Thoracic aorta (tissue), 2 donors: Measurements from ENCODE around the gene TRPM5. TPM values are rescaled to one million over a fixed set of nuclear protein-coding genes. Genes with fewer than 3 reads are reported as not detected.

Source experiments
- ATAC-seq: fragments of 150-250 bp; one replicate; pipeline ENCODE4 v1.8.0; 2017; ENCODE audit warnings: low read depth; ENCODE audit not compliant: insufficient number of reproducible peaks, low FRiP score
- DNase-seq: peaks from one replicate; pipeline ENCODE4 v3.0.0-alpha.2; 2020; ENCODE audit warnings: low spot score
- H3K27ac ChIP-seq, 2 donors: fragments of 200-600 bp; sonication (generic); 1 replicate in 1 of 2; 2 replicates in 1 of 2; pipeline ENCODE4 v1.5.1; 2016; ENCODE audit warnings: mild to moderate bottlenecking in 2 of 2, moderate library complexity in 2 of 2
- H3K27me3 ChIP-seq: fragments of 200-600 bp; sonication (generic); replicated peaks from 2 replicates; pipeline ENCODE4 v1.6.0; 2016; ENCODE audit warnings: mild to moderate bottlenecking; ENCODE audit not compliant: insufficient read depth
- H3K36me3 ChIP-seq: fragments of 200-600 bp; sonication (generic); one replicate; pipeline ENCODE4 v1.5.1; 2016
- H3K4me1 ChIP-seq, 2 donors: fragments of 200-600 bp; sonication (generic); 1 replicate in 1 of 2; 2 replicates in 1 of 2; pipeline versions ENCODE4 v1.5.1 to v1.6.0; 2016; ENCODE audit warnings: low read depth in 2 of 2, mild to moderate bottlenecking in 1 of 2; ENCODE audit not compliant: control insufficient read depth in 1 of 2
- H3K4me3 ChIP-seq: fragments of 200-600 bp; sonication (generic); 2 replicates; pipeline ENCODE4 v1.5.1; 2016; ENCODE audit warnings: mild to moderate bottlenecking
- H3K9me3 ChIP-seq: fragments of 200-600 bp; sonication (generic); 2 replicates; pipeline ENCODE4 v1.5.1; 2016
- CTCF ChIP-seq: fragments of 200-600 bp; sonication (generic); IDR thresholded peaks from one replicate; pipeline ENCODE4 v1.5.1; 2019; ENCODE audit warnings: antibody characterized with exemption
- total RNA-seq, 2 donors: library from RNA; depleted of rRNA; stranded (reverse); fragments of >200 nt; gene quantifications; one replicate each; pipeline versions ENCODE4 v1.1.0 to v1.2.3, GENCODE V29; 2016

Gene TRPM5
- total RNA-seq, 2 donors from 2014 or later, result not detected

DNA sequence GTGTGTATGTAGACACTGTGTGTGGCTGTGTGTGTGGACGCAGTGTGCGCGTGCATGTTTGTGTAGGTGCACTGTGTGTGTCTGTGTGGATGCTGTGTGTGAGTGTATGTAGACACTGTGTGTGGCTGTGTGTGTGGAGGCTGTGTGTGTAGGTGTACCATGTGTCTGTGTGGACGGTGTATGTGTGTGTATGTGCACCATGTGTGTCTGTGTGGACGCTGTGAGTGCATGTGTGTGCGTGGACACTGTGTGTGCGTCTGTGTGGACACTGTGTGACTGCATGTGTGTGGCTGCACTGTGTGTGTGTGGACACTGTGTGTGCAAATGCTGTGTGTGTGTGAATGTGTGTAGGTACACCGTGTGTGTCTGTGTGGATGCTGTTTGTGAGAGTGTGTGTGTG, 10.3 kb downstream of the TRPM5 start:
- Histone ChIP-seq H3K27me3 (no peaks in the 10 kb centered on the region), H3K4me3 (no peak overlapping the region), H3K36me3 (no peaks in the 10 kb centered on the region), H3K9me3 (no peaks in the 10 kb centered on the region), H3K4me1 (no peaks in the 10 kb centered on the region), H3K27ac (no peak overlapping the region)
- TF ChIP-seq CTCF, result no peak
- ATAC-seq (no peak), DNase-seq (no peak)

- Histone ChIP-seq H3K4me3 (no peak overlapping the region), H3K9me3 (no peaks in the 10 kb centered on the region), H3K27me3 (no peaks in the 10 kb centered on the region), H3K36me3 (no peaks in the 10 kb centered on the region), H3K27ac (no peak overlapping the region), H3K4me1 (no peaks in the 10 kb centered on the region)
- DNase-seq (no peak), ATAC-seq (no peak)
- TF ChIP-seq CTCF, result no peak
Observed at GRCh38 chr11:2433106-2433925, 11.0 kb downstream of the TRPM5 start.

DNA sequence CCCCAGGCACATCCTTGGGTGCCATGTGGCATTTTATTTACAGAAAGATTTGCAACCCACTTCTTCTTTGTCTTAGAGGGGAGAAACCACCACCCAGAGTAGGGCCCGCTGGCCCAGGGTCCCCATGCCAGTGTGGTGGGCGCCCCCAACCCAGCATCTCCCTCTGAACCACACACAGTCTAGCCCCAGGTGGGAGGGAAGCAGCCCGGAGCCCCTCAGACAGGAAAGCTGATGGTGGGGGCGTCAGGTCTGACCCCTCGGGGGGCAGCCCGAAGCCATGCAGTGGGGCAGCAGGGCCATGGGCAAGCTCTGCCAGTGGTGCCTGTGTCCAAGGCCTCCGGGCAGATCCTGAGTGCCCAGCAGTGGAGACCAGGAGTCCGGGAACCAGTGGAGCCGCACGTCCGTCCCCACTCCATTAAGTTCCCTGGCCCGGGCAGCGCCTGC, 11.7 kb downstream of the TRPM5 start:
- H3K4me1 ChIP-seq, result no peaks in the 10 kb centered on the region
- TF ChIP-seq CTCF, result no peak
- no peaks in the 10 kb centered on the region for H3K36me3 ChIP-seq
- no peaks in the 10 kb centered on the region for H3K9me3 ChIP-seq
- ATAC-seq, result no peak
- DNase-seq, result no peak
- H3K27ac ChIP-seq, result no peak overlapping the region
- no peak overlapping the region for H3K4me3 ChIP-seq
- no peaks in the 10 kb centered on the region for H3K27me3 ChIP-seq

- TF ChIP-seq CTCF, result no peak
- Histone ChIP-seq H3K4me1 (no peaks in the 10 kb centered on the region), H3K9me3 (no peaks in the 10 kb centered on the region), H3K36me3 (no peaks in the 10 kb centered on the region), H3K27me3 (no peaks in the 10 kb centered on the region), H3K27ac (no peak overlapping the region), H3K4me3 (no peak overlapping the region)
- DNase-seq (no peak), ATAC-seq (no peak)
Observed at GRCh38 chr11:2432171-2432621, 12.1 kb downstream of the TRPM5 start.

GRCh38 chr11:2431395-2431794, 12.9 kb downstream of the TRPM5 start:
- DNase-seq, result no peak

More at GRCh38 chr11:2431395-2431794, 12.9 kb downstream of the TRPM5 start:
- Histone ChIP-seq H3K4me1 (no peaks in the 10 kb centered on the region), H3K36me3 (no peaks in the 10 kb centered on the region), H3K4me3 (no peak overlapping the region), H3K27ac (no peak overlapping the region), H3K27me3 (no peaks in the 10 kb centered on the region), H3K9me3 (no peaks in the 10 kb centered on the region)
- TF ChIP-seq CTCF, result no peak
- no peak for ATAC-seq
